GM19455 (cell line): ENCODE results near the gene CAPZA1.

Experiments
- ATAC-seq: cut with Tn5 transposase; IDR thresholded peaks from one replicate; pipeline ENCODE4 v1.9.1; 2021; ENCODE audit not compliant: unreplicated experiment

CAPZA1 gene

DNA sequence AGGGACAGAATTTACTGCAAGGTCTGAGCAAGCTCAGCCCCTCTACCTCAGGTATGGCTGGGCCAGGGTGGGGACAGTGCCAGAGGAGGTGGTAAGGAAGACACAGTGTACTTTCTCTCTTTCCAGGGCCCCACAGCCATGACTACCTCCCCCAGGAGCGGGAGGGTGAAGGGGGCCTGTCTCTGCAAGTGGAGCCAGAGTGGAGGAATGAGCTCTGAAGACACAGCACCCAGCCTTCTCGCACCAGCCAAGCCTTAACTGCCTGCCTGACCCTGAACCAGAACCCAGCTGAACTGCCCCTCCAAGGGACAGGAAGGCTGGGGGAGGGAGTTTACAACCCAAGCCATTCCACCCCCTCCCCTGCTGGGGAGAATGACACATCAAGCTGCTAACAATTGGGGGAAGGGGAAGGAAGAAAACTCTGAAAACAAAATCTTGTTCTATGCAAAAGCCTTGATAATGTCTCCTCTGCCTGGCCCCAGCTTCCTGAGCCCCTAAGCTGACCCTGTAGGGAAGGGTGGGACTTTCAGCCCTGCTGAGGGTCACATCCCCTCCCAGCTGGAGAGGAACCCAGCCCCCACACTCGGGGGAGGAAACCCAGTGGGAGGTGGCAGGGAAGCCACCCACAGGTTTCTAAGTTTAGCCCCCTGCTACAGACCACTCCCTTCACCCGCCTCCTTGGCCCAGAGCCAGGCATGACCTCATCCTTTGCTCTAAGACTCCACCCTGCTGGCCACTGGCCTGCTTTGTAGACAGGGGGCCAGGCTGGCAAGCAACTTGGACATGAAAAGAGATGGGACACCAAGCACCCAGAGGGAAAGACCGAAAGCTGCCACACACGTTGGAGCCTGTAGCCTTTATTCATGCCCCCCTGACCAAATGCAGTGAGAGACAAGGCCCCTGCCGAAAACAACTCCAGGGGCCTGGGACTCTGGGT is 80.9 kb downstream of the CAPZA1 start:
- ATAC-seq, result no peak

DNA sequence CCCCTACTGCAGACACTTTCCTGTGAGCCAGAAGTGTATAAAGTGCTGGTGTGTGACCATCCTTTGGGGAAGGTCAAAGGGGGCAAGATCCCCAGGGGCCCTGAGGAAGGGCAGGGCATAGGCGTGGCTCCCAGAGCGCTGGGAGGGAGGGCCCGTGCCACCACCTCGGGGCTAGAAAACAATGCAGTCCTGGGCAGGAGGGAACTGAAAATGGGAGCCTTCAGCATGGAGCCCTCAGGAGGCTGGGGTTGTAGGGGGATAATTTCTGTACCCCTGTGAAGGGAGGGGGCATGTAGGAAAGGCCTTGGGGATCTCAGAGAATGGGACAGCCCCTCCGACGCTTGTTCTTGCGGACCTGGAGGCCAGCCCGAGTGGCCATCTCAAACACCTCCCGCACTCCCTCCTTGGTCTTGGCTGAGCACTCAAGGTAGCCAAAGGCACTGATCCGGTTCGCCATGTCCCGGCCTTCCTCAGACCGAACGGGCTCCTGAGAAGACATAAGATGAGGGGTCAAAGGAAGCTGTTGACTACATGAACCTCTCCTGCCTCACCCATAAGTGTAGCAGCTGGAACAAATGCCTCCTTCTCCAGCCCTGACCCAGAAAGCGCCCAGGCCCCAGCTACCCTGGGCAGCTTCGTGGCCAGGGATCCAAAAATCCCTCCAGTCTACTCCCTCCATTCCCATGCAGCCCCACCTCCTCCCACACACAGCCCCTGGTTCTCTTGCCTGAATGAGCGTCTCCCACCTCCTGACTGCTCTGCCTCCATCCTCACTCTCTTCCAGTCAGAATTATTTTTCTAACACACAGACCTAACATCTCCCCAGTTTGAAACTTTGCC is 81.8 kb downstream of the CAPZA1 start:
- no peak for ATAC-seq

- ATAC-seq, result no peak
Measured at GRCh38 chr1:112702067-112702395, 82.4 kb downstream of the CAPZA1 start.

DNA sequence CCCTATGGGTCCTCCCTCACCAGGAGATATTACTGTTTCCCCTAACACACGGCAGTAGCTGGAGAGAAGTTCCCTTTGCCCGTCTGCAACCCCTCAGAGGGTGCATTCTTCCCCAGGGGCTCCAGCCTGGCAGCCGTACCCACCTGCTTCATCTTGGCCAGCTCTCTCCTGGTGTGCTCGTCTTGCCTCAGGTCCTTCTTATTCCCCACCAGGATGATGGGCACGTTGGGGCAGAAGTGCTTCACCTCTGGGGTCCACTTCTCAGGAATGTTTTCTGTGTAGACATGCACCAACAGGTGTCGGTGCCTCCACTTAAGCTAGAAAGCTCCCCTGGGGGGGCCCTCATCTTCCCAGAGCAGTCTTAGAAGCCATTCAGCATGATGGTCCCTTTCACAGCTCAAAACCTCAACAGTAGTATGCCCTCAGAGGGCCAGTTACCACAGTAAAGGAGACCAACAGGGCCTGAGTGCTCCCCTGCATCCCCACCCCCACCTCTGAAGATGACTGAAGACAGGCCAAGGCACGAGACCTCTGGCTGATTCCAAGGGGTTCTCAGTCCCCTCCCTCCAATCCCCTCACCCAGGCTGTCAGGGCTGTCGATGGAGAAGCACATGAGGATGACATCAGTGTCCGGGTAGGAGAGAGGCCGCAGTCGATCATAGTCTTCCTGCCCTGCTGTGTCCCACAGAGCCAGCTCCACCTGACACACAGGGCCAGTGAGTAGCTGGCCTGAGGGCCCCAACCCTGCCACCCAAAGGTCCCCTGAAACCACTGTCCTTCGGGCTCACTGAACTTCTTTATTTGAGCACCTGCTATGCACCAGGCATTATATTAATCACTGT is 83.0 kb downstream of the CAPZA1 start:
- ATAC-seq, result no peak

DNA sequence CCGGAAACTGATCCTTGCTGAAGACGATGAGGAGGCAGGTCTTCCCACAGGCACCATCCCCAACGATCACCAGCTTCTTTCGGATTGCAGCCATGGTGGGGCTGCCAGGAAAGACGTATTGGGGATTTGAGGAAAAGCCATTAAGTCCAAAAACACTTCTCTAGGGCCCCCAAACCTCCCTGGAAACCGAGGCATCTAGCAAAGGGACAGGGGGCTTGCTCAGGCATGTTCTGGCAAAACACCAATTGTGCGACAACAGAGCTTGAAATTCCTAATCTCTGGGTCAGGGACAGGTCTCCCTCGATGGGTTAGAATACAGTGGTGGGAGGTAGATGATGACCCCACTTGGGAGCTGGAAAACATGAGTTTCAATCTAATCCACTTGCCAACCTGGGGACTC is 84.1 kb downstream of the CAPZA1 start:
- ATAC-seq, result no peak

DNA sequence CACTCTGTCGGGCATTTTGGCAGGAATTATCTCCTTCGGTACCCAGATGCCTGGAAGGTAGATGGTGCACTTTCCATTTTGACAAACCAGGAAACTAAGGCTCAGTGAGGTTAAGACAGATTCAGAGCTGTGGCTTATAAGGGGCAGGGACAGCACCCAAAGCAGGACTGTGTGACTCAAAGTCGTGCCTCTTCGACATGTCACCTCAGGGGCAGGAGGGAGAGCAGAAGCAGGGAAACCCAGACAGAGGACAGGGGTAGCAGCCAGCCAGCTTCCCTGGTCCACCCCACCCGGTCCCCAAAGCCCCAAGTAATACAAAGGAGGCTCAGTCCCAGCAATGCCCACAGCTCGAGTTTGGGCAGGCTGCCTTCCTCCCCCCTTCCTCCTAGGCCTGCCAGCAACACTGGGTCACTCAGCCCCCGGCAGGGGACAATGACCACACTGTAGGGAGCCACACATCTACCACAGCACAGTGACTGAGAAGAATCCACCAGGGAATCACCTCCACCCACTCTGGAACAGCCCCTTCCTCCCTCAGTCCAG is 84.8 kb downstream of the CAPZA1 start:
- ATAC-seq, result no peak

GRCh38 chr1:112704934-112705627 is 85.4 kb downstream of the CAPZA1 start:
- peak; percentile 53 for ATAC-seq

GRCh38 chr1:112706505-112707220 is 87.0 kb downstream of the CAPZA1 start, which contains the start of gene RHOC:
TSS of gene RHOC (minus strand) at chr1:112707127. CDS start at chr1:112703799, 3,328 bp downstream.
- peak; percentile 72 for ATAC-seq

DNA sequence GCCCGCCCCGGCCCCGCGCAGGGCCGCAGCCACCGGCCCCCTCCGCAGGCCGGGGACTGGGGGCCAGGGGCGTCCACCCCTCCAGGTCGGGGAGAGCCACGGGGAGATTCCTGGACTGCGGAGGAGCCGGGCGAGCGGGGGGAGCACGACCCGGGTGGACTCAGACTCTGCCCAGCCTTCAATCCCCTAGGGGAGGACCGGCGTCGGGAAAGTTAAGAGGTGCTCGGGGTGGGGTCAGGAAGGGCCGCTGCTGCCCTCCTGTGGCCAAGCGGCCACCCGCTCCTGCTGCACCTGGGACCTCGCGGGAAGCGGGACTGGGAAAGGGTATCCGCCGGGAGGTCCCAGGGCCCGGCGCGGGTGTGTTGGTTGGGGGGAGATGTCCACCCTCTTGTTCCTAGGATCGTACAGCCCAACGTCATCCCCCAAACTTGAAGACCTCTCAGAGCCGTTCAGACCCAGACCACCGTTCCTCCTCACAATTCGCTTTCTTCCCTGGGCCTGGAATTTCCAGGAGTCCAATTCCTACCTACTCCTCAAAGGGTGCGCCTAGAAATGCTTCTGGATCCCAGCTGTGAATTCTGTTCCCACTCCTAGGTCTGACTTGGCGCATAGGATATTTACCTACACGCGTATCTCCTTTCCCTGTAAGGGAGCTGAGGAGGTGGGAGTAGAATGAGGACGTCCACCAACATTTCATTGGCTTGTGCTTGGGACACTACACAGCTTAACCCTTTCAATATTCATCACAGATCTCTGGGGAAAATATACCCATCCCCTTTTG is 87.8 kb downstream of the CAPZA1 start:
- ATAC-seq, result peak; percentile 65

DNA sequence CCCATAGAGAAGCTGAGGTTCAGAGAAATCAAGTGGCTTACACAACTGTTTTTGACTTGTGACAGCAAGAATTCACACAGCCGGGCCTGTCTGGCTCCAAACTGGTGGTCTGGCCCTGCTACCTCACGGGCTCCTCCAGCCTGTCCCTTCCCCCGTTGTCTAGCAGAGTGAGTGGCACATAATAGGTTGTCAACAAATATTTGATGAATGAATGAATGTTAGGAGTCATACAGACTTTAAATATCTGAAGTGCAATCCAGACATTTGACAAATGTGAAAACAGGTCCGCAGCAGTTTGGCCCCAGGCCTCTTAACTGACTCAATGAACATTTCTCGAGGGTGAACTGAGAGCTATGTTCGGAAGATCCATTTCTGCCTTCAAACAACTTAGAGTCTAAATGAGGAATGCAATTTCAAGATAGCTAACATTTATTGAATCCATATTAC is 88.4 kb downstream of the CAPZA1 start:
- no peak for ATAC-seq

- ATAC-seq, result no peak
Measured at GRCh38 chr1:112708489-112708888, 88.9 kb downstream of the CAPZA1 start.

GRCh38 chr1:112710159-112710558 is 90.5 kb downstream of the CAPZA1 start:
- ATAC-seq, result no peak

GRCh38 chr1:112710586-112710985 is 91.0 kb downstream of the CAPZA1 start:
- ATAC-seq, result no peak

- no peak for ATAC-seq
Measured at GRCh38 chr1:112711041-112711440, 91.4 kb downstream of the CAPZA1 start.

DNA sequence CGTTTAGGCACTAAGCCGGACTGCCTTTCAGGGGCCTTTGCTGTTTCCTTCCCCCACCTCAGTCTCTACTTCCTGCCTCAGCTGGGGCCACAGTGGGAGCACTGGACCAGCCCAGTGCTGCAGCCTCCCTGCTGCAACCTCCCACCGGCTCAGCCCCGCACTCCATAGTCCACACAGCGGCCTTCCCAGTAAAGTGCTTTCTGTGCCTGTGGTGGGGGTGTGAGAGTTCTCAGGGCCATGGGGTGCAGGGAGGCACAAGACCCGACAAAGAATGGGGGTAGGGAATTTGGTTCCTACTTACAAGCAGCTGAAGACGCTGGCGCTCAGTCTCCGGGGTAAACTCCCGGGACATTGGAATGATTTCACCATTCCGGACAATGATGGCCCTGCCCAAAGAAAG is 92.0 kb downstream of the CAPZA1 start:
- no peak for ATAC-seq

GRCh38 chr1:112712191-112712590 is 92.6 kb downstream of the CAPZA1 start:
- ATAC-seq, result no peak

DNA sequence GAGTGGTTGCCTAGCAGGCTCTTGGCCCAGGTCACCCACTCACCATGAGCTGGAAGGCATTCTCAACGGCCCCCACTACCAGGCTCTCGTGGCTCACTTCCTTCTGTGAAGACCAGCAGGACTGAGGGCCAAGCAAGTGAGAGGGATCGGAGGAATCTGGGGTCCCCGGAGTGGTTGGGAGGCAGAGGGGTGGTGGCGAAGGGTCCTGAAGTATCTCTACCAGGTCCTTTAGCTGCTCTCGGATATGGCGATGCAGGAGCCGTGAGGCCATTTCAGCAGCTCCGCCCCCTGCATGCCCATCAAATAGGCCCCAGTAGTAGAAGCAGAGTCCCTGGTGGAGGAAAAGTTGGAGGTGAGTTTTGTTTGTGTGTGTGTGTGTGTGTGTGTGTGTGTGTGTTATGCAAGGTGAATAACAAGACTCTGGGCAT is 93.1 kb downstream of the CAPZA1 start:
- ATAC-seq, result no peak

DNA sequence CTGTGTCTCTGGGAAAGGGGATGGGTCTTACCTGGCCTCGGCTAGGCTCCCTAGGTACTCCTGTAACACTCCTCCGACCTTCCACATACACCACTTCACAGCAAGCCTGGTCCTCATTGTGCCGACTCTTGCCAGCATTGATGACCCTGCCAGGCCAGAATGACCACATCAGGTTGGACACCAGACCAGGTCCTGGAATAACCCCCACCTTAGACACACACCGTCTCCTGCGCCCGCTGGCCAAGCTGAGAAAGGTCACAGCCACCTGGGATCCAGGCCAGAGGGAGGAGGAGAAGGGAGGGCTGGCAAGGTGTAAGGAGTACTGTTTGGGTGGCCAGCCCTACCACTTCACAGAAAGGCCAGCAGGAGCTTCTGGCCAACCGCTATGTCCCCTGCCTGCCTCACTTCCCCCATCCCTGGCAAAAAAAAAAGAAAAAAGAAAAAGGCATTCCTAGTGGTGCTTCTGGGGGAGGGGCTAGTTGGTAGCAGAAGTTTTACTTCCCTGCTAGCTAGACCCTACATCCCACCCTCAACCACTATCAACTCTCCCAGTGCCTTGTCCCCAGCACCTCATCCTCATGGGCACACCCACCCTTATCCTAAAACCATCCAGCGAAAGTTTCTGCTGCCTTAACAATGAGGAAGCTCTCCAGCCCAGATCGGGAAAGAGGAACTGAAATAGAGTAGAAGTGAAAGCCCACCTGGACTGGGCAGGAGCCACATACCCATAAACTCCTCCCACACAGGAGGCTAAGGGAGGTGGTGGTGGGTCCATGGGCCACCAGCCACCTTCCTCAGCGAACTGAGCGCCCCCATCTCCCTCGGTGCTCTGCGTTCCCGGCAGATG is 94.1 kb downstream of the CAPZA1 start:
- ATAC-seq, result no peak
